Neuronal stem cell (in vitro differentiated cells): ENCODE results near the gene SYT3.

Experiments used
- DNase-seq: peaks from one replicate; pipeline ENCODE4 v3.0.0-alpha.2; 2013; ENCODE audit warnings: low spot score
- H2AFZ ChIP-seq: one replicate; pipeline ENCODE4 v1.6.1; 2013; ENCODE audit warnings: mild to moderate bottlenecking, low read length, inconsistent platforms
- H2AK5ac ChIP-seq: 2 replicates; pipeline ENCODE4 v1.6.1; 2013; ENCODE audit warnings: low read depth, mild to moderate bottlenecking, inconsistent platforms, low read length, moderate library complexity, mixed read lengths
- H2BK120ac ChIP-seq: 2 replicates; pipeline ENCODE4 v1.6.1; 2013; ENCODE audit warnings: low read depth, mild to moderate bottlenecking, inconsistent platforms, low read length, moderate library complexity, mixed read lengths
- H2BK12ac ChIP-seq: one replicate; pipeline ENCODE4 v1.6.1; 2013; ENCODE audit warnings: low read length, inconsistent platforms
- H2BK15ac ChIP-seq: 2 replicates; pipeline ENCODE4 v1.6.1; 2013; ENCODE audit warnings: mild to moderate bottlenecking, low read length, inconsistent platforms, mixed read lengths
- H2BK5ac ChIP-seq: one replicate; pipeline ENCODE4 v1.6.1; 2013; ENCODE audit warnings: inconsistent platforms, mild to moderate bottlenecking, low read length, moderate library complexity
- H3K14ac ChIP-seq: one replicate; pipeline ENCODE4 v1.6.1; 2013; ENCODE audit warnings: low read length, inconsistent platforms
- H3K18ac ChIP-seq: 2 replicates; pipeline ENCODE4 v1.6.1; 2013; ENCODE audit warnings: low read length, inconsistent platforms
- H3K23ac ChIP-seq: 2 replicates; pipeline ENCODE4 v1.6.1; 2013; ENCODE audit warnings: low read depth, mild to moderate bottlenecking, mixed read lengths, low read length, inconsistent platforms; ENCODE audit not compliant: poor library complexity
- H3K27ac ChIP-seq: replicated peaks from 3 replicates; pipeline ENCODE4 v1.5.1; 2013; ENCODE audit warnings: low read length, inconsistent platforms
- H3K27me3 ChIP-seq, 3 experiments: 2 replicates each; pipeline ENCODE4 v1.6.1; 2013; ENCODE audit warnings: low read length in 3 of 3, mild to moderate bottlenecking in 2 of 3, inconsistent platforms in 1 of 3, low read depth in 1 of 3, mixed read lengths in 1 of 3, moderate library complexity in 1 of 3; ENCODE audit not compliant: control insufficient read depth in 3 of 3, insufficient read depth in 3 of 3
- H3K36me3 ChIP-seq, 2 donors: replicated peaks in 1 of 2; 2 replicates each; pipeline ENCODE4 v1.6.1; 2013; ENCODE audit warnings: low read length in 2 of 2; ENCODE audit not compliant: control insufficient read depth in 2 of 2, insufficient read depth in 2 of 2
- H3K4ac ChIP-seq: 2 replicates; pipeline ENCODE4 v1.6.1; 2013; ENCODE audit warnings: inconsistent platforms, mild to moderate bottlenecking, low read length, moderate library complexity
- H3K4me1 ChIP-seq, 2 donors: 1 replicate in 1 of 2; 2 replicates in 1 of 2; pipeline ENCODE4 v1.6.1; 2013; ENCODE audit warnings: low read length in 2 of 2, low read depth in 1 of 2; ENCODE audit not compliant: control insufficient read depth in 2 of 2, insufficient read depth in 1 of 2
- H3K4me2 ChIP-seq: one replicate; pipeline ENCODE4 v1.6.1; 2013; ENCODE audit warnings: mild to moderate bottlenecking, low read length, inconsistent platforms; ENCODE audit not compliant: insufficient read depth, poor library complexity, severe bottlenecking
- H3K4me3 ChIP-seq, 2 donors: 2 replicates each; pipeline ENCODE4 v1.5.1; 2013; ENCODE audit warnings: low read length in 2 of 2, mild to moderate bottlenecking in 2 of 2, inconsistent platforms in 1 of 2, moderate library complexity in 1 of 2
- H3K79me1 ChIP-seq: one replicate; pipeline ENCODE4 v1.6.1; 2013; ENCODE audit warnings: low read depth, mild to moderate bottlenecking, inconsistent platforms, low read length, moderate library complexity
- H3K9ac ChIP-seq: one replicate; pipeline ENCODE4 v1.6.1; 2013; ENCODE audit warnings: mild to moderate bottlenecking, low read depth, low read length, inconsistent platforms; ENCODE audit not compliant: poor library complexity
- H3K9me3 ChIP-seq, 2 donors: replicated peaks in 1 of 2; 2 replicates each; pipeline versions ENCODE3 to v1.6.1; 2013; ENCODE audit warnings: low read length in 2 of 2, mild to moderate bottlenecking in 2 of 2, inconsistent platforms in 1 of 2, low read depth in 1 of 2, mixed read lengths in 1 of 2, moderate library complexity in 1 of 2; ENCODE audit not compliant: control insufficient read depth in 2 of 2, insufficient read depth in 1 of 2
- H4K8ac ChIP-seq: one replicate; pipeline ENCODE4 v1.6.1; 2013; ENCODE audit warnings: low read depth, mild to moderate bottlenecking, inconsistent platforms, low read length, moderate library complexity
- H4K91ac ChIP-seq: one replicate; pipeline ENCODE4 v1.6.1; 2013; ENCODE audit warnings: low read length, low read depth, mild to moderate bottlenecking, inconsistent platforms; ENCODE audit not compliant: poor library complexity
- WGBS, 2 donors: extraction: QIAGEN DNeasy Blood & Tissue Kit; methylation state at CpG; one replicate each; pipeline ENCODE4 v1.1.7; 2013; ENCODE audit warnings: missing lambda C conversion rate in 2 of 2, mixed read lengths in 1 of 2; ENCODE audit not compliant: insufficient read length in 2 of 2, insufficient replicate concordance in 1 of 2; ENCODE audit errors: extremely low coverage in 2 of 2; 5-methylcytosine and 5-hydroxymethylcytosine counted together

SYT3 gene

GRCh38 chr19:50664204-50664603 lies 24.5 kb upstream of the SYT3 start:
- no peak overlapping the region for H3K4me2 ChIP-seq
- H3K36me3 ChIP-seq, result no peaks in the 10 kb centered on the region
- no peak overlapping the region for H2AK5ac ChIP-seq
- no peak overlapping the region for H3K23ac ChIP-seq
- no peak overlapping the region for H3K14ac ChIP-seq
- no peaks in the 10 kb centered on the region for H3K9me3 ChIP-seq
- no peak overlapping the region for H3K4ac ChIP-seq
- no peak overlapping the region for H4K91ac ChIP-seq
- peaks cover 23% of the 10 kb centered on the region in 2 donors for H3K4me1 ChIP-seq
- no peak overlapping the region for H2BK5ac ChIP-seq
- no CpG with 5 or more reads among the region's 6 CpGs for WGBS, 2 donors
- H3K9ac ChIP-seq, result no peak overlapping the region
- peaks cover 0 to 32% (median 17%) of the 10 kb centered on the region in 3 experiments for H3K27me3 ChIP-seq
- no peak for DNase-seq
- no peak overlapping the region for H2BK12ac ChIP-seq
- H2AFZ ChIP-seq, result no peak overlapping the region
- H4K8ac ChIP-seq, result no peak overlapping the region
- H3K18ac ChIP-seq, result no peak overlapping the region
- no peak overlapping the region for H3K4me3 ChIP-seq
- H2BK15ac ChIP-seq, result no peak overlapping the region
- no peak overlapping the region for H2BK120ac ChIP-seq
- H3K27ac ChIP-seq, result no peak overlapping the region
- peaks cover 1% of the 10 kb centered on the region for H3K79me1 ChIP-seq

- H3K9me3 ChIP-seq, result peaks cover 0 to 2% of the 10 kb centered on the region in 2 donors
- no peak overlapping the region for H3K9ac ChIP-seq
- no peak overlapping the region for H3K4ac ChIP-seq
- no peaks in the 10 kb centered on the region for H3K36me3 ChIP-seq
- no peak overlapping the region for H3K4me3 ChIP-seq
- H2BK15ac ChIP-seq, result no peak overlapping the region
- H2AFZ ChIP-seq, result no peak overlapping the region
- H3K79me1 ChIP-seq, result peaks cover 1% of the 10 kb centered on the region
- no peak overlapping the region for H2BK12ac ChIP-seq
- no peak overlapping the region for H2BK5ac ChIP-seq
- no peak overlapping the region for H2BK120ac ChIP-seq
- H3K27ac ChIP-seq, result no peak overlapping the region
- H3K18ac ChIP-seq, result no peak overlapping the region
- DNase-seq, result no peak
- H3K14ac ChIP-seq, result no peak overlapping the region
- no CpG with 5 or more reads among the region's 1 CpG for WGBS, 2 donors
- no peak overlapping the region for H2AK5ac ChIP-seq
- no peak overlapping the region for H3K4me2 ChIP-seq
- H3K23ac ChIP-seq, result no peak overlapping the region
- H4K8ac ChIP-seq, result no peak overlapping the region
- H3K27me3 ChIP-seq, result peaks cover 0 to 26% (median 15%) of the 10 kb centered on the region in 3 experiments
- no peak overlapping the region for H4K91ac ChIP-seq
- peaks cover 23 to 24% of the 10 kb centered on the region in 2 donors for H3K4me1 ChIP-seq
These were observed 23.8 kb upstream of the SYT3 start for GRCh38 chr19:50663482-50663790.

- Histone ChIP-seq H3K36me3 (no peaks in the 10 kb centered on the region), H2BK12ac (no peak overlapping the region), H3K4me3 (no peak overlapping the region), H2BK5ac (no peak overlapping the region), H3K9me3 (peaks cover 0 to 2% of the 10 kb centered on the region in 2 donors), H4K91ac (no peak overlapping the region), H3K79me1 (peaks cover 1% of the 10 kb centered on the region), H2BK120ac (no peak overlapping the region), H4K8ac (no peak overlapping the region), H3K27me3 (peaks cover 0 to 20% (median 11%) of the 10 kb centered on the region in 3 experiments), H3K4me1 (peaks cover 23 to 24% of the 10 kb centered on the region in 2 donors), H2BK15ac (no peak overlapping the region), H3K4ac (no peak overlapping the region), H3K27ac (no peak overlapping the region), H2AFZ (no peak overlapping the region), H3K18ac (peak overlapping the region; percentile 91), H3K4me2 (no peak overlapping the region), H3K14ac (peak overlapping the region; percentile 17), H2AK5ac (no peak overlapping the region), H3K9ac (no peak overlapping the region), H3K23ac (peak overlapping the region; percentile 59)
- DNase-seq, result no peak
- WGBS, 2 donors, result no CpG with 5 or more reads among the region's 16 CpGs
These were observed 23.2 kb upstream of the SYT3 start for GRCh38 chr19:50662651-50663481.

- peak overlapping the region; percentile 91 for H3K18ac ChIP-seq
- H2BK15ac ChIP-seq, result peak overlapping the region; percentile 60
- peak overlapping the region; percentile 76 for H4K8ac ChIP-seq
- no peak overlapping the region for H2BK120ac ChIP-seq
- peaks cover 1% of the 10 kb centered on the region for H3K79me1 ChIP-seq
- peak overlapping the region; percentile 59 for H3K23ac ChIP-seq
- no peaks in the 10 kb centered on the region for H3K36me3 ChIP-seq
- H2AFZ ChIP-seq, result no peak overlapping the region
- H3K9ac ChIP-seq, result no peak overlapping the region
- H3K9me3 ChIP-seq, result peaks cover 0 to 2% of the 10 kb centered on the region in 2 donors
- no peak overlapping the region for H3K4me2 ChIP-seq
- no peak overlapping the region for H3K4me3 ChIP-seq
- peaks cover 24 to 25% of the 10 kb centered on the region in 2 donors for H3K4me1 ChIP-seq
- H3K27ac ChIP-seq, result peak overlapping the region; percentile 35
- no peak overlapping the region for H3K4ac ChIP-seq
- no CpG with 5 or more reads among the region's 49 CpGs for WGBS, 2 donors
- peak overlapping the region; percentile 33 for H2AK5ac ChIP-seq
- peak overlapping the region; percentile 27 for H2BK12ac ChIP-seq
- peaks cover 0 to 12% (median 3%) of the 10 kb centered on the region in 3 experiments for H3K27me3 ChIP-seq
- H3K14ac ChIP-seq, result peak overlapping the region; percentile 17
- H4K91ac ChIP-seq, result no peak overlapping the region
- DNase-seq, result no peak
- no peak overlapping the region for H2BK5ac ChIP-seq
These were observed 22.3 kb upstream of the SYT3 start for GRCh38 chr19:50661766-50662650.
